ENCODE measurements around the gene PSMB1.
A peak's percentile ranks its signal among the peaks of the same experiment; 100 is the strongest.

The PSMB1 gene

DNA sequence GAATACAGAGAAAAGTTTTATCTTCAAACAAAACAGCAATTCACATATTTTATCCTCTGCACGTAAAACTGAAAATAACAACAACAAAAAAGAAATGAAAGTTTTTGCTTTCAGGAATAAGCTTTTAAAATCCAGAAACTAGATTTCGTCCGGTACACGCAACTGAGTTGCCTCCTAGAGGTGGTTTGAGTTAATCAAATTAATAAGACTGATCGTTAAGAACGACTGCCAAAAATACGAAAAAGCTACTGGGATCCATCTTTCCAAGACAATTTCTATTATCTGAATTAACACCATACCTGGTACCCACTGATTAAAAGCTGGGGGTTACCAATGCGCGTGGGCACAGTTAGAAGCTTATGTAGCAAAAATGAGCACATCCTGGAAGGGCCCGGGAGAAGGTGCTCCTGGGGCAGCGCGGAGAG, 30.7 kb upstream of the PSMB1 start:
- in situ Hi-C loops (cut with HindIII; ENCODE audit: low sequenced_read_pairs), result no loop called here

DNA sequence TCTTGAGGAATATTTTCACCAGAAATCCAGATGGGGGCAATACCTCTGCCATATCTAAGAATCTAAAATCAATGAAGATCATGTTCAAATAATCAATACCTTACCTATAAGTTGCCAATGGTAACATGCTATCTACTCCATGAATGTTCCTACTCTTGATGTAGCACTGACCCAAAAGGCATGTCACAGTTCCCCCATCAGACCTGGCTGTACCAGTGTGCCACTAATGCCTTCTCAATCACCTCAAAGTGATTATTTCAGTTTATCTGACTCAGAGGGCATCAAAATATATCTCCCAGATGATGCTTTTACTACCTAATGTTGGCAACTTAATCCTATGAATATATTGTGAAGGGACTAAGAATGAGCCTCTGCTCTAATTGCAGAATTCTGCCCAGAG, 25.8 kb upstream of the PSMB1 start:
- in situ Hi-C loops (cut with HindIII; ENCODE audit: low sequenced_read_pairs), result no loop called here
- DNase-seq (ENCODE audit: low read depth), result no peak
- TF ChIP-seq, protein P1, sequence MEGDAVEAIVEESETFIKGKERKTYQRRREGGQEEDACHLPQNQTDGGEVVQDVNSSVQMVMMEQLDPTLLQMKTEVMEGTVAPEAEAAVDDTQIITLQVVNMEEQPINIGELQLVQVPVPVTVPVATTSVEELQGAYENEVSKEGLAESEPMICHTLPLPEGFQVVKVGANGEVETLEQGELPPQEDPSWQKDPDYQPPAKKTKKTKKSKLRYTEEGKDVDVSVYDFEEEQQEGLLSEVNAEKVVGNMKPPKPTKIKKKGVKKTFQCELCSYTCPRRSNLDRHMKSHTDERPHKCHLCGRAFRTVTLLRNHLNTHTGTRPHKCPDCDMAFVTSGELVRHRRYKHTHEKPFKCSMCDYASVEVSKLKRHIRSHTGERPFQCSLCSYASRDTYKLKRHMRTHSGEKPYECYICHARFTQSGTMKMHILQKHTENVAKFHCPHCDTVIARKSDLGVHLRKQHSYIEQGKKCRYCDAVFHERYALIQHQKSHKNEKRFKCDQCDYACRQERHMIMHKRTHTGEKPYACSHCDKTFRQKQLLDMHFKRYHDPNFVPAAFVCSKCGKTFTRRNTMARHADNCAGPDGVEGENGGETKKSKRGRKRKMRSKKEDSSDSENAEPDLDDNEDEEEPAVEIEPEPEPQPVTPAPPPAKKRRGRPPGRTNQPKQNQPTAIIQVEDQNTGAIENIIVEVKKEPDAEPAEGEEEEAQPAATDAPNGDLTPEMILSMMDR (IDR thresholded peaks at IDR 0.05; ENCODE audit: low read depth, low read length, missing control alignments), result no peak
- no peak overlapping the region for H3K4me3 ChIP-seq (ENCODE audit: low read depth, low read length)

More for the DNA sequence above, 30.7 kb upstream of the PSMB1 start:
- peak overlapping the region; percentile 93 for H3K4me3 ChIP-seq (ENCODE audit: low read depth, low read length)
- DNase-seq (ENCODE audit: low read depth), result no peak
- TF ChIP-seq, protein P1 (IDR thresholded peaks at IDR 0.05; ENCODE audit: low read depth, low read length, missing control alignments), result peak; percentile 22

DNA sequence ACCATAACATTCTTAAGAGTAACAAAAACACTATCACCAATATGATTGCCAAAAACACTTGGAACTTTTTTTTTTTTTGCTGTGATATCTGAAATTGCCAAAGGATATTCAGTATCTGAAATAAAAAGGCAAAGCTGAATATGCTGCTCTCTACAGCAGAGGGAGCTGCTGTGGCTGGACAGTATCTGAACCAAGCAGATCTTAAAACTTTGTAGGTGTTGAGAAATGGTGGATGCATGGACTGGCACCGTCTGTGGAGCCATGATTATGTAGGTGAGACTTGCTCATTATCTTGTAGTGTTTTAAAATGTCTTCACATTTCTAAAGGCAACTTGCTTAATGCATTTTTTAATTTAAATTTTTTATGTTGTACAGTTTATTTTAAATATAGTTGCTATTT, 22.1 kb upstream of the PSMB1 start:
- no peak for DNase-seq (ENCODE audit: low read depth)
- no peak overlapping the region for H3K4me3 ChIP-seq (ENCODE audit: low read depth, low read length)
- in situ Hi-C loops (cut with HindIII; ENCODE audit: low sequenced_read_pairs), result no loop called here
- TF ChIP-seq, protein P1 (IDR thresholded peaks at IDR 0.05; ENCODE audit: low read depth, low read length, missing control alignments), result peak; percentile 42

DNA sequence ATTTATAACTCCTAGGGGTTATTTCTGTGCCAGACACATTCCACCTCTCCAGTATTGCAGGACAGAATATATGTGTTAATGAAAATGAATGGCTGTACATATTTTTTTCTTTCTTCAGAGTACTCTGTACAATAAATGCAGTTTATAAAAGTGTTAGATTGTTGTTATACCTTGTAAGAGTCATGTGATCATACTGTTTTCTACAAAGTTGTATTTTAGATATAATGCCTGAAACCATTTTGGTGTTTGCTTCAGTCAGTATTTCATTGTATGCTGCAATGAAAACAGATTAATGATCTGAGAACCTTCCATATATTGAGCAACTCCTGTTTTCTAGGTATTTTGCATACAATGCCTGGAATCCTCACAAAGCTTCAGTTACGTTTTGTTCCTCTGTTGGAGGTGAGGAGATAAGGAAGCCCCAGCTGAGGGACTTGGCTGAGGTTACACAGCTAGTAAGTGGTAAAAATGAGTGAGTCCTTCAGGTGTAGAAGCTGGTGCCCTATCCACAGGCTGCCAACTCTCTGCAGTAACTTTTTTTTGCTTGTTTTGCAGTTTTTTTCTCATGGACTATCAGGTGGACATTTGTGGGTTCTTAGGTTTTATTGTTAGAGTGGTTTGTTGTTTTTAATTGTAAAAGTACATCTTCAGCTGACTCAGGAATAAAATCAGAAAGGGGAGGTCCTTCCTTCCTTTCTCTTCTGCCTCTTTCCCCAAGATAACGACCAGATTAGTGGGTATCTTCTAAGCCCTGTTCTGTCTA, 19.8 kb upstream of the PSMB1 start:
- DNase-seq (ENCODE audit: low read depth), result no peak
- no peak overlapping the region for H3K4me3 ChIP-seq (ENCODE audit: low read depth, low read length)
- in situ Hi-C loops (cut with HindIII; ENCODE audit: low sequenced_read_pairs), result no loop called here
- TF ChIP-seq, protein P1 (IDR thresholded peaks at IDR 0.05; ENCODE audit: low read depth, low read length, missing control alignments), result no peak

DNA sequence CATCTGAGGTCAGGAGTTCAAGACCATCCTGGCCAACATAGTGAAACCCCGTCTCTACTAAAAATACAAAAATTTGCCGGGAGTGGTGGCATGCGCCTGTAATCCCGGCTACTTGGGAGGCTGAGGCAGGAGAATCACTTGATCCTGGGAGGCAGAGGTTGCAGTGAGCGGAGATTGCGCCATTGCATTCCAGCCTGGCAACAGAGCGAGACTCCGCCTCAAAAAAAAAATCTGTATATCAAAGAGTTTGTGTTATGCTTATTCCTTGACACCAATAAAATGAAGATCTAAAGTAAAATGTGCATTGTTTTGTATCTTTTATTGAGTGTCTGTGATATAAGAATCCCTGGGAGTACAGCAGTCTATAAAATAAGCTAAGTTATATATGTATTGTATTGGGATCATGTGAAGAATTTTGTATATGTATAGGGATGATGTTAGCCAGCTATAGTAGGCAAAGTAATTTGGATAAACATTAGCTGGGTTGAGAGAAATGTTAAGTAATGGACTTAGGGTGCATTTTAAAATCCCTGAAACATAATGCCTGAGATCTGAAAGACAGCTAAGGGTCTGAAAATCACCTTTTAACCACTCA, 11.9 kb upstream of the PSMB1 start:
- TF ChIP-seq, protein P1 (IDR thresholded peaks at IDR 0.05; ENCODE audit: low read depth, low read length, missing control alignments), result no peak
- no peak for DNase-seq (ENCODE audit: low read depth)
- H3K4me3 ChIP-seq (ENCODE audit: low read depth, low read length), result no peak overlapping the region
- in situ Hi-C loops (cut with HindIII; ENCODE audit: low sequenced_read_pairs), result no loop called here

DNA sequence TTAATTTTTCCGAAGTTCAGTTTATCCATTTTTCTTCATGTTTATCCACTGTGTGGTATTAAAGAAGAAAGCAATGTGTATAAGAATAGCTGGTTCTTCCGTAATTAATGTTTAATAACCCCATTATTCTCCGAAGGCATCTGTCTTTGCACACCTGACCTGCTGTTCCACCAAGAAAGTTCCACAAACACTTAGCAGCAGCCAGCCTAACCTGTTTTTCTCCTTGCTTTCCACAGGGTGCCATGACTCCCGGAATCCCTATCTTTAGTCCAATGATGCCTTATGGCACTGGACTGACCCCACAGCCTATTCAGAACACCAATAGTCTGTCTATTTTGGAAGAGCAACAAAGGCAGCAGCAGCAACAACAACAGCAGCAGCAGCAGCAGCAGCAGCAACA, 8.4 kb upstream of the PSMB1 start:
- TF ChIP-seq, protein P1 (IDR thresholded peaks at IDR 0.05; ENCODE audit: low read depth, low read length, missing control alignments), result no peak
- H3K4me3 ChIP-seq (ENCODE audit: low read depth, low read length), result no peak overlapping the region
- no peak for DNase-seq (ENCODE audit: low read depth)
- in situ Hi-C loops (cut with HindIII; ENCODE audit: low sequenced_read_pairs), result no loop called here
